ENCODE data around the gene TRPV6. TPM values are rescaled to one million over a fixed set of nuclear protein-coding genes. Genes with fewer than 3 reads are reported as not detected.

The TRPV6 gene
- total and polyA plus RNA-seq, 4 donors, result 0.40 to 1.2 (median 0.53) TPM

DNA sequence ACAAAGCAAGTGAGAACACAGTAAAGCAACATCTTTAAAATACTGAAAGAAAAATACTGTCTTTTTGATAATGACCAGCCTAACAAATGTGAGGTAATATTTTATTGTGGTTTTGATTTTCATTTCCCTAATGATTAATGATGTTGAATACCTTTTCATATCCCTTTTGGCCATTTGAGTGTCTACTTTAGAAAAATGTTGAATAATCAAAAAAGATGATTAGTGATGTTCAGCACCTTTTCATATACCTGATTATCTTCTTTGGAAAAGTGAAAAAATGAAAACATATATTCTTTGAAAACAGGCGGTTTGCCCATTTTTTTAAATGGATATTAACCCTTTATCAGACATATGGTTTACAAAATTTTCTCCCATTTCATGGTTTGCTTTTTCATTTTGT lies 62.8 kb downstream of the TRPV6 start:
- TF ChIP-seq, protein P1, sequence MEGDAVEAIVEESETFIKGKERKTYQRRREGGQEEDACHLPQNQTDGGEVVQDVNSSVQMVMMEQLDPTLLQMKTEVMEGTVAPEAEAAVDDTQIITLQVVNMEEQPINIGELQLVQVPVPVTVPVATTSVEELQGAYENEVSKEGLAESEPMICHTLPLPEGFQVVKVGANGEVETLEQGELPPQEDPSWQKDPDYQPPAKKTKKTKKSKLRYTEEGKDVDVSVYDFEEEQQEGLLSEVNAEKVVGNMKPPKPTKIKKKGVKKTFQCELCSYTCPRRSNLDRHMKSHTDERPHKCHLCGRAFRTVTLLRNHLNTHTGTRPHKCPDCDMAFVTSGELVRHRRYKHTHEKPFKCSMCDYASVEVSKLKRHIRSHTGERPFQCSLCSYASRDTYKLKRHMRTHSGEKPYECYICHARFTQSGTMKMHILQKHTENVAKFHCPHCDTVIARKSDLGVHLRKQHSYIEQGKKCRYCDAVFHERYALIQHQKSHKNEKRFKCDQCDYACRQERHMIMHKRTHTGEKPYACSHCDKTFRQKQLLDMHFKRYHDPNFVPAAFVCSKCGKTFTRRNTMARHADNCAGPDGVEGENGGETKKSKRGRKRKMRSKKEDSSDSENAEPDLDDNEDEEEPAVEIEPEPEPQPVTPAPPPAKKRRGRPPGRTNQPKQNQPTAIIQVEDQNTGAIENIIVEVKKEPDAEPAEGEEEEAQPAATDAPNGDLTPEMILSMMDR (IDR thresholded peaks at IDR 0.05; ENCODE audit: control extremely low read depth, extremely low read depth), result no peak
- DNase-seq (no peak), ATAC-seq (ENCODE audit: insufficient read depth, low FRiP score) (no peak)
- Histone ChIP-seq H3K27ac (ENCODE audit: low read depth in 1 of 2, low read length in 1 of 2) (no peak overlapping the region), H3K9me3 (ENCODE audit: control insufficient read depth in 4 of 4, insufficient read depth in 3 of 4, low read length in 3 of 4) (no peaks in the 10 kb centered on the region), H3K4me1 (ENCODE audit: control insufficient read depth in 5 of 5, insufficient read depth in 5 of 5, low read length in 5 of 5) (no peaks in the 10 kb centered on the region), H3K4me3 (no peak overlapping the region), H3K9ac (ENCODE audit: insufficient read depth in 1 of 2, low read length in 2 of 2) (no peak overlapping the region), H3K27me3 (ENCODE audit: control insufficient read depth in 3 of 3, insufficient read depth in 3 of 3, low read length in 2 of 3) (peaks cover 0 to 3% (median 0%) of the 10 kb centered on the region in 3 donors), H3K36me3 (ENCODE audit: control insufficient read depth in 4 of 4, insufficient read depth in 4 of 4, low read length in 4 of 4) (no peaks in the 10 kb centered on the region)
- 0 to 48% methylated on average over 1 of the region's 1 CpG for WGBS, 2 donors

Other genes starting within 250 kb of the TRPV6 start
- gene PRSS1, start 136.3 kb downstream of the TRPV6 start, total RNA-seq, result 10 to 100 TPM in 1 of 2 donors, not detected in 1; 16.8 TPM
- 1 to 10 TPM in 1 of 2 donors, under 1 TPM in 1; 0.41 to 1.1 TPM for gene PRSS1, start 136.3 kb downstream of the TRPV6 start, polyA plus RNA-seq
- gene PRSS2, start 114.8 kb downstream of the TRPV6 start, total RNA-seq, result 10 to 100 TPM in 1 of 2 donors, not detected in 1; 47.9 TPM
- 1 to 10 TPM in 1 of 2 donors, under 1 TPM in 1; 0.35 to 1.7 TPM for gene PRSS2, start 114.8 kb downstream of the TRPV6 start, polyA plus RNA-seq
- 10 to 100 TPM; 18.5 to 18.8 TPM for gene EPHB6, start 30.7 kb downstream of the TRPV6 start, total RNA-seq
- 1 to 10 TPM; 3.2 to 8.5 TPM for gene EPHB6, start 30.7 kb downstream of the TRPV6 start, polyA plus RNA-seq
- gene TRPV5, start 48.0 kb upstream of the TRPV6 start, total RNA-seq, result not detected
- under 1 TPM in 1 of 2 donors, not detected in 1; 0.05 TPM for gene TRPV5, start 48.0 kb upstream of the TRPV6 start, polyA plus RNA-seq
- not detected for gene LLCFC1, start 53.7 kb upstream of the TRPV6 start, total RNA-seq
- under 1 TPM; 0.22 to 0.70 TPM for gene LLCFC1, start 53.7 kb upstream of the TRPV6 start, polyA plus RNA-seq
- gene KEL, start 76.6 kb upstream of the TRPV6 start, total RNA-seq, result 1 to 10 TPM in 1 of 2 donors, under 1 TPM in 1; 0.52 to 8.3 TPM
- gene KEL, start 76.6 kb upstream of the TRPV6 start, polyA plus RNA-seq, result 1 to 10 TPM in 1 of 2 donors, under 1 TPM in 1; 0.23 to 1.6 TPM
- under 1 TPM in 1 of 2 donors, not detected in 1; 0.82 TPM for gene OR9A2, start 141.4 kb upstream of the TRPV6 start, total RNA-seq
- gene OR9A2, start 141.4 kb upstream of the TRPV6 start, polyA plus RNA-seq, result not detected
- not detected for gene OR6V1, start 166.6 kb upstream of the TRPV6 start, total RNA-seq
- gene OR6V1, start 166.6 kb upstream of the TRPV6 start, polyA plus RNA-seq, result not detected
- 10 to 100 TPM in 1 of 2 donors, 1 to 10 TPM in 1; 1.5 to 37.1 TPM for gene PIP, start 246.3 kb upstream of the TRPV6 start, total RNA-seq
- 10 to 100 TPM; 35.3 to 43.4 TPM for gene PIP, start 246.3 kb upstream of the TRPV6 start, polyA plus RNA-seq